Activated naive CD8-positive, alpha-beta T cell treated with anti-CD3 and anti-CD28 coated beads, Interleukin-2, amount 50 U/mL, for 16 hours (primary cell): ENCODE data around the gene OSCAR.
"Not testable (repeated sequence)": the region's sequence is repeated elsewhere in the genome, so short reads cannot be mapped to it uniquely, and the experiment has no call there.

Experiments used
- DNase-seq: peaks from one replicate; pipeline ENCODE4 v3.0.0-alpha.2; 2020; ENCODE audit warnings: low read depth, low spot score

OSCAR gene

GRCh38 chr19:54125713-54126112 lies 25.1 kb upstream of the OSCAR start:
- no peak for DNase-seq

- no peak for DNase-seq
Measured at GRCh38 chr19:54124393-54124792, 23.8 kb upstream of the OSCAR start.

GRCh38 chr19:54123682-54124081 lies 23.1 kb upstream of the OSCAR start:
- DNase-seq, result no peak

DNA sequence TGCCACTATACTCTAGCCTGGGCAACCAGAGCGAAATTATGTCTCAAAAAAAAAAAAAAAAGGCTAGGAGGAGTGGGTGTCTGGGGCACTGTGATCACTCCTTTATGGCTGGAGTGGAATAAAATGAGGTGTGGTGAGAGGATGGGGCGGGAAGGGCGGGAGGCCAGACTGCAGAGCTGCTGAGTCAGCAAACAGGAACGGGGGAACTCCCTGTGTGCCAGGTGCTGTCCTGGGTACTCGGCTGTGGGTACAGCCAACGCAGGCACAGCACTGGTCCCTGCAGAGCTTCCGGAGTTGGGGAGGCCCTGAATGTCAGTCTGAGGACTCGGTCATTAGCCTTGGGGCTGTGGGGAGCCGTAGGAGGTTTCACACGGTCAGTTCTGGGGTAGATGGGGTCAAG lies 20.7 kb upstream of the OSCAR start:
- DNase-seq, result no peak

GRCh38 chr19:54115109-54116063 lies 14.8 kb upstream of the OSCAR start, which contains the start of the genes PRPF31 and TFPT:
Gene PRPF31 (plus strand): TSS chr19:54115754. CDS start chr19:54118279, 2,525 bp downstream.
Gene TFPT (minus strand): TSS chr19:54115657. CDS start chr19:54115269, 388 bp downstream.
- DNase-seq, result peak; percentile 93

GRCh38 chr19:54114340-54115108 lies 13.9 kb upstream of the OSCAR start:
- DNase-seq, result no peak

- DNase-seq, result no peak
Measured at GRCh38 chr19:54109651-54110050, 9.0 kb upstream of the OSCAR start.

- DNase-seq, result no peak
Measured at GRCh38 chr19:54108496-54108895, 7.9 kb upstream of the OSCAR start.

DNA sequence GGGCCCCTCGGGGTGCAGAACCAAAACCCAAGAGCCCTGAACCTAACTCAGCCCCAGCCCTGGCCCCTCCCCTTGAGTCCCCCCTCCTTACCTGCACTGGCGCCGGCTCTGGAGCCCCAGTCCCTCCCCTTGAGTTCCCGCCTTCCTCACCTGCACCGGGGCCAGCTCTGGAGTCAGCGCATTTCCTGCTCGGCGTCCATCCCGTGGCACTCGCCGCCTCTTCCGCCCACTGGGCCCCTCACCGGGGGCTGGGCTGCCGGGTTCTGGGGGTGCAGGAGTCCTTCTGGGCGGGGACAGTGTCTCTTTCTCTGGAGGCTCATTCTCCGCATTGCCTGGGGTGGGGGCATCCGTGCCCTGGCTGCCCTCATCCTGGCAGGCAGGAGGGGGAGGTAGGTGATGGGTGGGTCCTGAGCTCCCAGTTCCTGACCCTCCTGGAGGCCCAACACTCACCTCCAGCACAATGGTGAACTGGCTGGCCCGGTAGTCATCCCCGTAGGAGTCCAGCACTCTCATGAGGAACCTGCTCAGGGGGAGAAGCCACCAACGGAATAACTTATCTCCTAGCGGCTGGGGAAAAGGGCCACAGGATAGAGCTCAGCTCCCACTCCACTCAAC lies 7.4 kb upstream of the OSCAR start:
- no peak for DNase-seq

DNA sequence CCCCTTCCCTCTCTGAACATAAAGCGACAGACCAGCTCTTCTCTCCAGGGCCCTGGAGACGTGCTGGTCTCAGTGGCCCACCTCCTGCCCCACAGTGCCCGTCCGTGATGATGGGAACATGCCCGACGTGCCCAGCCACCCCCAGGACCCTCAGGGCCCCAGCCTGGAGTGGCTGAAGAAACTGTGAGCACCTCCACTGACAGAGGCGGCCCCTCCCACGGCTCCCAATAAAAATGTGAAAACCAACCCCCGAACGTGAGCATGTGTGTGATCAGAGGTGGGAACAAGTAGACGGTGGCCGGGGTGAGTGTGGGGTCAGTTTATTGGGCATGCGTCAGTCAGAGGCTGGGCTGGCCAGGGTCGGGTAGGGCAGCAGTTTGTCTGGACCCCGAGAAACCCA lies 6.1 kb upstream of the OSCAR start:
- no peak for DNase-seq

DNA sequence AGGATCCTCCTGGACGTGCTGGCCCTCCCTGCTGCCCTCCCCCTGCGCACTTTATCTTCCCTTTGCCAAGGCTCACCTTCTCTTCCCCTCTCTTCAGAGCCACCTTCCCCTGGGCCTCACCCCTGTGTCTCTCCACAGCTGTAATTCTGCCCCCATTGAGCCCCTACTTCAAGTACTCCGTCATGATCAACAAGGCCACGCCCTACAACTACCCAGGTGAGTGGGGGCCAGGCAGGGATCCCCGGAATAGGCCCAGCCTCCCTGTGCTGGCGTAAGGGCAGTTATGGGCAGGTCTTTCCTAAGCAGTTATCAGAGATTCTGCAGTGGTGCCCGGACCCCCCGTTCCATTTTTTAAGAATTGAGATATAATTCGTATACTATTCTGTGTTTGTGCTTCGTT lies 5.2 kb upstream of the OSCAR start:
- DNase-seq, result no peak

GRCh38 chr19:54104998-54105715 lies 4.6 kb upstream of the OSCAR start:
- DNase-seq, result no peak

GRCh38 chr19:54102421-54103169 lies 2.0 kb upstream of the OSCAR start, which contains the start of gene NDUFA3:
Gene NDUFA3 (plus strand): TSS chr19:54102855. CDS start chr19:54102879, 24 bp downstream.
- peak; percentile 92 for DNase-seq

DNA sequence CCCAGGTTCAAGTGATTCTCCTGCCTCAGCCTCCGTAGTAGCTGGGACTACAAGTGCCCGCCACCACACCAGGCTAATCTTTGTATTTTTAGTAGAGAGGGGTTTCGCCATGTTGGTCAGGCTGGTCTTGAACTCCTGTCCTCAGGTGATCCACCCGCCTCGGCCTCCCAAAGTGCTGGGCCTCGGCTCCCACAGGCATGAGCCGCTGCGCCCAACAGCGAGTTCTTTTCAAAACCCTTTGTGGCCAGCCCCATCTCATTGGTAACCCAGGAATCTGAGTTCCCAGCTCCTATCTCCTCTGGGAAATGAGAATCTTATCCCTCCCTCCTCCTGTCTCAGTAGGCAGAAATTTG lies 724 bp downstream of the OSCAR start:
- DNase-seq, result not testable (repeated sequence)

GRCh38 chr19:54099190-54099902 lies 1.3 kb downstream of the OSCAR start:
- DNase-seq, result no peak

DNA sequence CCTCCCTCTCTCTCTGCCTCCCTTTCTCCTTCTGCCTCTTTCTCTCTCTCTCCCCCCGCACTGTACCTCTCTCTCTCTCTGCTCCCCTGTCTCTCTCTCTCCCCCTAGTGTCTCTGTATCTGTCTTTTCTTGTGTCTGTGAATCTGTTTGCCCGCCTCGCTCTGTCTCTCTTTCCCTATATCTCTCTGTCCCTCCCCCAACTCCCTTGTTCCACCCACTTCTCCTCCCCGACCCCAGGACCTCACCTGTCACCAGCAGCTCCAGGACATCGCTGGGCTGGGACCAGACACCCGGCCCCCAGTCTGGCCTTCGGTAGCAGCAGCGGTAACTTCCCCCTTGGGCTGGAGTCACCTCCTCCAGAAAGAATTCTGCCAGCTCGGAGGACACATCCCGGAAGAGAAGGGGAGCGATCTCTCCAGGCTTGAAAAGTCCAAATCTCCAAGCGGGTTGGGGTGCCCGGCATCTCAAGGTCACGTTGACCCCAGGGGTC lies 3.9 kb downstream of the OSCAR start:
- no peak for DNase-seq

- DNase-seq, result not testable (repeated sequence)
Measured at GRCh38 chr19:54095859-54096616, 4.6 kb downstream of the OSCAR start.

- no peak for DNase-seq
Measured at GRCh38 chr19:54095136-54095858, 5.3 kb downstream of the OSCAR start.
